HG03432 (cell line): ENCODE data around the gene ANKRD36B.
"Not testable (repeated sequence)": the region's sequence is repeated elsewhere in the genome, so short reads cannot be mapped to it uniquely, and the experiment has no call there.

Source experiments
- ATAC-seq: cut with Tn5 transposase; IDR thresholded peaks from one replicate; pipeline ENCODE4 v1.9.1; 2021; ENCODE audit warnings: mild to moderate bottlenecking, moderate library complexity; ENCODE audit not compliant: unreplicated experiment

The ANKRD36B gene

GRCh38 chr2:97550498-97550897 lies 39.2 kb downstream of the ANKRD36B start:
- not testable (repeated sequence) for ATAC-seq

- ATAC-seq: not testable (repeated sequence)
Measured at GRCh38 chr2:97549058-97549457, 40.6 kb downstream of the ANKRD36B start.

- ATAC-seq: not testable (repeated sequence)
Measured at GRCh38 chr2:97548536-97548935, 41.1 kb downstream of the ANKRD36B start.

GRCh38 chr2:97546711-97547110 lies 43.0 kb downstream of the ANKRD36B start:
- no peak for ATAC-seq

GRCh38 chr2:97544911-97545310 lies 44.8 kb downstream of the ANKRD36B start:
- not testable (repeated sequence) for ATAC-seq

- not testable (repeated sequence) for ATAC-seq
Measured at GRCh38 chr2:97525904-97526303, 63.8 kb downstream of the ANKRD36B start.

GRCh38 chr2:97523816-97524215 lies 65.9 kb downstream of the ANKRD36B start:
- not testable (repeated sequence) for ATAC-seq

- not testable (repeated sequence) for ATAC-seq
Measured at GRCh38 chr2:97522916-97523555, 66.6 kb downstream of the ANKRD36B start.

- ATAC-seq: not testable (repeated sequence)
Measured at GRCh38 chr2:97495651-97496050, 94.0 kb downstream of the ANKRD36B start.

GRCh38 chr2:97490141-97490540 lies 99.5 kb downstream of the ANKRD36B start:
- not testable (repeated sequence) for ATAC-seq
